Left forelimb (tissue), 1 donor: Measurements from ENCODE around the gene SLK.

Experiments
- DNase-seq: peaks from one replicate; pipeline ENCODE4 v3.0.0-alpha.2; 2018; ENCODE audit warnings: low spot score

The SLK gene

DNA sequence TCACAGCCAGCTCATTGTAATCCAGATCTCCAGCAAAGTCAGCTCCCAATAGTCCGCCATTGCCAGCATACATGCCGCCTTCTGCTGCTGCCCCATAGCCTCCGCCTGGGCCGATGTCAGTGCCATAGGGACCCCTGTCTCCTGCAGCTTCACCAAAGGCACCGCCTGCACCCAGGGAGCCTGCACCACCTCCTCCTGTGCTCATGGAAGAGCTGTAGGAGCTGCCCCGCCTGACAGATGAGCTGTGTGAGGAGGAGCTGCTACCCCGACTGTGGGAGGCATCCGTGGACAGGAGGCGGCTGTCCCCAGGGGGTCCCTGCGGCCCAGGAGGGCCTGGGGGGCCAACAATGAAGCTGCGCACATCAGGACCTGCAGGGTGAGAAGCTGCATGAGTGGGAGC is 67.0 kb downstream of the SLK start:
- DNase-seq, result no peak

DNA sequence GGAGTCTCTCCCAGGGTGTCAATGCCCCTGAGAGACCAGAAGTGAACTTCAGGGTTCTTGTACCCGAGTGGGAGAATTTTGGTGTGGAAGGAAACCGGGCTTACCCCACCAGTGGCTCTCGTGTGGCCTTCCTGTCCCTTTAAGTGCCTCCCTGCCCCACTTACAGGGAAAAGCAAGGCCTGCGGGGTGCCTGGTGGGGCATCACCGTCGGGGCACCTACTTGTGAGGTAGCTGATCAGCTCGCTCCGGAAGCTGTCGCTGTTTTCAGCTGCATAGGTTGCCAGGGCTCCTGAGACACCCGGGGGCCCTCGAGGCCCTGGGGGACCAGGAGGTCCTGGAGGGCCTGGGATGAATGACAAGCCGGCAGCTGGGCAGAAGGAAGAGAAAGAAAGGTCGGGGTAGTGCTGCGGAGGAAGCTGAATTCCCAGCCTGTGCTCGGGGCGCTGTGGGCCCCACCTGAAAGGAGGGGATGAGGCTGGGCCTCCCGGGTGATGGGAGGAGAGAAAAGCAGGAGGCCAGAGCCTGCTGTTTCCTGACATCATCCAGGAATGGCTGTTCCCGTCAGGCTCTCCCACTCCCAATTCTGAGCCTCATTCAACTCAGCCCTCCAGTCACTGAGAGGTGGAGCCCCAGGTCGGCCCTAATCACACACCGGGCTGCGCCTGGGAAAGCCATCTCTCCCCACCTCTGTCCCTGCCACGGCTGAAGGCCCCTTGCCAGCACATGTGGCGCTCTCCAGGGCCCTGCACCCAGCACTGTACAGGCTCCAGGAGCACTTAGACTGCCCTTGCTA is 67.7 kb downstream of the SLK start:
- DNase-seq, result no peak

GRCh38 chr10:104035194-104036068 is 68.5 kb downstream of the SLK start:
- no peak for DNase-seq

GRCh38 chr10:104036069-104036384 is 69.1 kb downstream of the SLK start:
- DNase-seq, result no peak

- DNase-seq, result no peak
These were observed 69.7 kb downstream of the SLK start for GRCh38 chr10:104036518-104037260.

DNA sequence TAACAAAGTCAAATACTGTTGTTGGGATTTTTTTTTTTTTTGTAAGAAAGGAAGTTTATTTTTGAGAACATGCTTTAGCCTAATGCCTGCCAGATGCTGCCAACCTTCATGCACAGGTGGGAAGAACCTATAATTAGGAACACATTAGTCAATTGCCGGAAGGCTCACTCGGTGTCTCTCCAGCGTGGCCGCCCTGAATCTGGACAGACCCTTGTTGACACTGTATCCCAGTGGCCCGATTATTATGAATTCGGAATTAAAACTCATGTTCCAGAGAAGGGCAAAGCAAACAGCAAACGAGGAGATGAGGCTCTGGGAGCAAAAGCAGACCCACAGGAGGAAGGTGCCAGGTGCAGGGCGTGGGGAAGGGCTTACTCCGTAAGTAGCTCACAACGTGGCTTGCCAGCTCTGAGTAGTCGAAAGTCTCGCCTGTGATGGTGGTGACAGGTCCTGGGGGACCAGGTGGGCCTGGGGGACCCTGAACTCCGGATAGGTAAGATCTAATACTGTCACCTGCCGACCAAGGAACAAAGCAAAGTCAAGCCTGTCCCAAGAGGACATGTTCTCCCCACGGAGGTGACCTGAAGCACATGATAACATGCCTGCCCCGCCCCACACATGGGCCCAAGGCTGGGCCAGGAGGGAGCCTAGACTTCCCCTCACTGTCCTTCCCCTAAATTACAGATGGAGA is 70.5 kb downstream of the SLK start:
- DNase-seq, result no peak

GRCh38 chr10:104038537-104038936 is 71.6 kb downstream of the SLK start:
- DNase-seq, result no peak

DNA sequence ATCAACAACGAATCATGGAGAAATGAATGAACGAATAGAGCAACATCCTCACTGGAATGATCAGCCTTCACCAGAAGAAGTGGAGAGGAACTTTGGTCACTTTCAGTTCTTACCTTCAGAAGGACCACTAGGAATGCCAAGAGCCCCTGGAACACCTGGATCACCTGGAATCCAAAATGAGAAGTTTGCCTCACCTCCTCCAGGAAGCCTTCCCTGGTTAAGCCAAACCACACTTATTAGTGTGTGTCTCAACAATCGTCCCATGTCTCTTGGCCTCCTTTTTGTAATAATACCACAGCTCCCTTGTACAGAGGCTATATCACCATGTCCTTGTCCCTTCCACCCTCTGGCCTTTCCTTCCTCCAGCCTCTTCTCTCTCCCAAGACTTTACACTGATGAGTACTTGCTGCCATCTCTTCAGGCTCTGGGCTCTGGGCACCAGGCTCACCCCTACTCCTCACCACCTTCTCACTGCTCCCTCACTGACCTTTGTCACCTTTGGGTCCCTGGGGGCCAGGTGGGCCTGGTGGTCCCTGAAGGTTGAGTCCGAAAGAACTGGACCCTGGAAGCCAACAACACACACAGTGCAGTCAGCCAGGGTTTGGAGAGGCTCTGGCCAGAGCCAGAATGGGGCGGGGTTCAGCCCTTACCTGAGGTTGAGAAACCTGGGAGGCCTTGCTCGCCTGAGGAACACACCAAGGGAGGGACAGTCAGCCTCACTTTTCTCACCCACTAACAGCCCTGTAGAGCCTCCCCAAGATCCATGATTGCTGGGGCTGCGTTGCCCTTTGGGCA is 72.2 kb downstream of the SLK start:
- no peak for DNase-seq

DNA sequence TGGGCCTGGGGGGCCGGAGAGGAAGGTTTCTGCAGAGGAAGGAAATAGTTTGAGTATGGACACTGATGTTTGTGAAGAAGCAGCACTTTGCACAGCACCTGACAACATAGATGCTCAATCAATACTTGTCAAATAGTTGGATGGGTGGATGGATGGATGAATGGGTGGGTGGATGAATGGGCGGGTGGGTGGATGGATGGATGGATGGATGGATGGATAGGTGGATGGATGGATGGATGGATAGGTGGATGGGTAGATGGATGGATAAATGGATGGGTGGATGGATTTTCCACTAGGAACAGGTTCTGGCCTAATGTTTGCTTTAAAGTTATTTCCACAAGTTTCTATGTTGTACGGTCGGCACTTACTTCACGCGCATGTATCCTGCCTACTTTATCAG is 73.4 kb downstream of the SLK start:
- no peak for DNase-seq

DNA sequence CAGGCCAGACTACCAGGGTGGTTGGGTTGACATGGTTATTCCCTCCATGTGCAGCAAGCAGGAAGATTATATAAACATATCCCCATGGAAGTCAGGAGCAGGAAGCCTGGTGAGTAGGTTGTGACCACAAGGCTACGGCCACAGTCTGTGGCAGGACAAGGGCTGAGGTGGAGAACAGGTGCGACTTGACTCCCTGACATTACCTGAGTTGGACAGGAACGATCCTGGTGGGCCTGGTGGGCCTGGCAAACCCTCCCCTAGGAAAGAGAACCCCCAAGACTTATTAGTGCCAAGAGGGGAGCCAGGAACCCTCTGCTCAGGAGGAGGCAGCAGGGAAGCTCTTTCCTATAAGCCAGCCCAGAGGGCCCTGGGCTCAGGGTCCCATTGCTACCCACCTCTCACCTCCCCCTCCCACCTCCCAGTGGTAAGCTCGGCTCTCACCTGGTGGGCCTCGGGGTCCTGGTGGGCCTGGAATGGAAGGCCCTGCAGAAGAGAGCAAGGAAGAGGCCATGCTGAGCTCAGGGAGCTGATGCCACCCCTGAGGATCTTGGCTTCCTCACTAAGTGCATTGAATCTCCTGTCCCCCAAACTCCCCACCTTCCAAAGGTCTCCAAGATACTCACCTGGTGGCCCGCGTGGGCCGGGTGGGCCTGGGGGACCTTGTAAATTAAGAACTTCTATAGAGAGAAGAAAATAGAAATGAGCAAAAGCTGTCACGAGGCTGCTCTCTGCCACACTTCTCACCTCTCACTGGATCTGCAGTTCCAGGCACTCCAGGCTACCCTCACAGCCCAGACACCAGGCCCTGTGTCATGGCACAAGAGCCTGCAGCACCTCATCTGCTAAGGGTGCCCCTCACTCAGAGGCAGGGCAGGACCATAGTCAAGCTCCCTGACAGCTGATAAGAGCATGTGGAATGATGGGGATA is 74.2 kb downstream of the SLK start:
- no peak for DNase-seq

- no peak for DNase-seq
These were observed 75.1 kb downstream of the SLK start for GRCh38 chr10:104041891-104042535.

- DNase-seq, result peak; percentile 41
These were observed 76.4 kb downstream of the SLK start for GRCh38 chr10:104043185-104043830.

DNA sequence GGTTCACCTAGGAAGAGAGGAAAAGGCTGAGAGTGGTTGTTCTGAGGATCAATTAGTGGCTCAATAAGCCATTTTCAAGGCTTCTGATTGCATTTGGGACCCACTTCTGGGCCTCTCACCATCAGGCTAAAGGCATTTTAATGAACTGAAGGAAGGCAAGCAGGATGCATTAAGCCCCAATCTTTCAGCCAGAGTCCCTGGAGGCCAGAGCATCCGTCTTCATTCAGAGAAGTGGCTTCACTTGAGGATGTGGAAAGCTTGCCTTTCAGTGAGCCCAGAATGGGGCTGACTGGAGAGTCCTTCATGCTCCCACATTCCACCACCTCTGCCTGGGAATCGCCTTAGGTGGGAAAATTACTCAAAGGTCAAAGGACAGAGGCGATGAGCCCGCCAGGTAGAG is 76.9 kb downstream of the SLK start:
- no peak for DNase-seq

DNA sequence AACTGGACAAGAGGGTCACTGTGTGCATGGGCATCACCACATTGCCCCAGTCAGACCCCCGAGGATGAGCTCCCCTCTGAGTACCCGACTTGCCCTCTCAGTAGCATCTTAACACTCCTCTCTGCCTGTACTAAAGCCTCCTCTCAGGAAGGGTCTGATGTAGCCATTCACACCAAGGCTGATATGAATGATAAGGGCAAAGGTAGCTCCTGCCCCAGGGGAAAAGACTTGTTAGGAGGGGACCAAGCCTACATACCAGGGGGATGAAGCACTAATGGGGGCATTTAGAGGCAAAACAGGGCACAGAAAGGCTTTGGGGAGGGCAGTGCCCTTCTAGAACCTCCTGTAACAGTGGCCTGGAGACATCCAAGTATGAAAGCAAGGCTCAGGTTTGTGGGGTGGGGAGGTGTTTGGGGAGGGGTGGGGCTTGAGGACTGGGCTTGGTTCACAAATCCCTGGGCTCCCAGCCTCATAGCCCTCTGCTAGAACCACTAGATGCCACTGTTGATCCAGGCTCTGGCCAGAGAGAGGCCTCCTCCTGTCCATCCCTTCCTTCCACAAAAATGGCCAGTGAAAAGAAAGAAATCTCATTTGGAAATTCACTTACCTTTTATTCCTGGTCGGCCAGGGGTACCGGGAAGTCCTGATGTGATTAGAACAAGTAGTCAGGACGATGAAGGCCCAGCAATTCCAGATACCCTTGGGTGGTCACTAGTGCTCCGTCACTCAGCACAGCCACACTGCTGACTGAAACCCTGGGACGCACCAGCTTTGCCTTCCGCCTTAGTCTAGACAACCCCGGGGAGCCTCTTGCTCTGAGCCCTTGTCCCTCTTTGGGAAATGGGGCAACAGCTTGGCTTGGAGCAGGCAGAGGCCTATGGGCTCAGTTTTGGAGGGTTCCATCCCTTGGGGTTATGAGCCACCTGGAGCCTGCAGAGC is 78.5 kb downstream of the SLK start:
- DNase-seq, result no peak

DNA sequence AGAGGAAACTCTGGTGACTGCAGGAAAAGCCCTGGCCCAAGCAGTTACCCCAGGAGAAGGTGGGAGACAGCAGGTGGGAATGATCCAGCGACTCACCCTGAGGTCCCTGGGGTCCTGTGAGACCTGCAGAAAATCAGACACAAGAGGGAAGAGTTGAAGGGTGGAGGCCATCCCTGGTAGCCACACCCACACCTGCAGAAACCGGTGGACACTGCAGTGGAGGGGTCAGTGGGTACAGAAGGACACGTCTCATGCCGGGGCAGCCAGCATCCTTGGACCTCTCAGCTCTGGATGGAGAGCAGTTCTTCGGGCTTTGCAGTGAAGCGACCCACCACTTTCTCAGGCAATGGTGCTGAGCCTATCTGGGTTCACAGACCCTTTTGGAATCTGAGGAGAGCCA is 79.7 kb downstream of the SLK start:
- no peak for DNase-seq

- DNase-seq, result peak; percentile 17
These were observed 82.7 kb downstream of the SLK start for GRCh38 chr10:104049504-104050250.

DNA sequence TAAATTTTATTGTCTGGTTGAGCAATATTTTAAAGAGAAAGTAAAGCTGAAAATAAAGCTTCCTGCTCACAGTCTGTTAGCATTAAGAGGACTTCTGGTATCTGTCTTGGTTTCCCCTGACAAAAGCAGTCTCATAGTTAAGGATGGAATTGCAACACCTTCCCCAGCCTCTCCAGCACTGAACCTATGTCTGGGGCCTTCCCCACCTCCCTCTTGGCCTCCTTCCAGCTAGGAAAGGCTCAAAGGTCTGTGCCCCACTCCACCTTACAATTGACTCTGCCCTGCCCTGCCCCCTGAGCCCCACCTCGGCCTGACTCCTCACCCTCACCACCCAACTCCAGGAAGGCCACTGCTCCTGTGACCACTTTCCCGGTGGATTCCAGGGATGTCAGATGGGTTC is 85.5 kb downstream of the SLK start:
- no peak for DNase-seq
